ENCODE results near the gene ALPG. TPM values are rescaled to one million over a fixed set of nuclear protein-coding genes. Genes with fewer than 3 reads are reported as not detected.
"Not testable (repeated sequence)": the region's sequence is repeated elsewhere in the genome, so short reads cannot be mapped to it uniquely, and the experiment has no call there.

ALPG gene
- total RNA-seq, 2 experiments from 2014 or later: not detected

- Mint-ChIP-seq H3K4me1 (ENCODE audit: low read depth) (peaks cover 10% of the 10 kb centered on the region), H3K9me3 (ENCODE audit: insufficient read depth) (no peaks in the 10 kb centered on the region), H3K4me3 (no peak overlapping the region), H3K36me3 (ENCODE audit: low read depth) (no peaks in the 10 kb centered on the region), H3K27ac (no peak overlapping the region), H3K27me3 (ENCODE audit: low read depth) (no peaks in the 10 kb centered on the region)
- peak; percentile 29 for ATAC-seq
- ChIA-PET CTCF (interaction anchor here (0.7 to 1.9 kb wide), 15 partner anchors 9 to 540 kb away, joined by 3 to 10 read pairs (median 4); no protein-coding TSS in a partner anchor), POLR2A (interaction anchor here (0.9 kb wide), 1 partner anchor 17 kb away, joined by 3 read pairs; no protein-coding TSS in a partner anchor)
- DNase-seq: no peak
Observed at GRCh38 chr2:232438951-232439757, 32.5 kb downstream of the ALPG start.

GRCh38 chr2:232439758-232440135 is 33.1 kb downstream of the ALPG start:
- CTCF ChIA-PET: interaction anchor here (0.7 to 1.9 kb wide), 12 partner anchors 8 to 541 kb away, joined by 3 to 10 read pairs (median 4); no protein-coding TSS in a partner anchor
- ATAC-seq: peak; percentile 3
- Mint-ChIP-seq H3K9me3 (ENCODE audit: insufficient read depth) (no peaks in the 10 kb centered on the region), H3K4me3 (no peak overlapping the region), H3K4me1 (ENCODE audit: low read depth) (peaks cover 10% of the 10 kb centered on the region), H3K27me3 (ENCODE audit: low read depth) (no peaks in the 10 kb centered on the region), H3K27ac (no peak overlapping the region), H3K36me3 (ENCODE audit: low read depth) (no peaks in the 10 kb centered on the region)
- POLR2A ChIA-PET: no interaction called here
- no peak for DNase-seq

DNA sequence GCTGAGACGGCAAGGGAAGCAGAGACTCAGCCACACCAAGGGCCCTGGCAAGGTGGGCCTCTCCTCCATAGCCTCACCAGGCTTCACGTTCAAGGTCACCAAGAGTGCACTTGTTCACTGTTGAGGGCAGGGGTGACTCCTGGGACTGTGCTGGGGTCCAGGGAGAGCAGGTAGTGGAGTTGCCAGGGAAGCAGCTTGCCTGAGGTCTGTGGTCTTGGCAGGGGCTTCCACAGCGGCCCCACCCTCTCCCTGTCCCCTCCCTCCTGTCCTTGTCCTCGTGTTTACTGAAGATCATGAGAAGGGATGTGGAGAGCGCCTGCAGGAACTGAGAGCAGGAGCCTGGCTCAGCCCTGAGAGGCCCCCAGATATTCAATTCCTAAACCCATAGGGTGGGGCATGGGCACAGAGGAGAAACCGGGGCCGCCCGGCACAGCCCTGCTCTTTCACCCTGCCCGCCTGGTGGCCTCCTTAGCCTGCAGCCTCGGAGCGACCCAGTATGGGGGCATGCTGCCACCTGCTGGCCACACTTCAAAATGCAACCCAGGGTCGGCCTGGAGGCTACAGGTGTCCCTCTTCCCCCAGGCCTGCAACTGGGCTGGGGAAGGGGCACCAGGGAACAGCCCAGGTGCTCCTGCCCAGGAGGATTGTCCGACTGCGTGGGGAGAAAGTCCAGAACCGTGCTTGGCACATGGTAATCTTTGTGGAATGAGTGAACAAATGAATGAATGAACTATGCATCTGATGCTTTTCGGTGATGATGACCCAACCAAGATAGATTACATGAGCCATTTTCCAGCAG is 33.8 kb downstream of the ALPG start:
- peak; percentile 92 for DNase-seq
- ATAC-seq: peak; percentile 88
- H3K27me3 Mint-ChIP-seq (ENCODE audit: low read depth); POLR2A ChIA-PET; H3K9me3 Mint-ChIP-seq (ENCODE audit: insufficient read depth); H3K36me3 Mint-ChIP-seq (ENCODE audit: low read depth); H3K4me3 Mint-ChIP-seq; H3K27ac Mint-ChIP-seq: not testable (repeated sequence)
- CTCF ChIA-PET: interaction anchor here (1.0 to 1.9 kb wide), 9 partner anchors 8 to 539 kb away, joined by 3 to 10 read pairs (median 4); no protein-coding TSS in a partner anchor
- H3K4me1 Mint-ChIP-seq (ENCODE audit: low read depth): peaks cover 10% of the 10 kb centered on the region

DNA sequence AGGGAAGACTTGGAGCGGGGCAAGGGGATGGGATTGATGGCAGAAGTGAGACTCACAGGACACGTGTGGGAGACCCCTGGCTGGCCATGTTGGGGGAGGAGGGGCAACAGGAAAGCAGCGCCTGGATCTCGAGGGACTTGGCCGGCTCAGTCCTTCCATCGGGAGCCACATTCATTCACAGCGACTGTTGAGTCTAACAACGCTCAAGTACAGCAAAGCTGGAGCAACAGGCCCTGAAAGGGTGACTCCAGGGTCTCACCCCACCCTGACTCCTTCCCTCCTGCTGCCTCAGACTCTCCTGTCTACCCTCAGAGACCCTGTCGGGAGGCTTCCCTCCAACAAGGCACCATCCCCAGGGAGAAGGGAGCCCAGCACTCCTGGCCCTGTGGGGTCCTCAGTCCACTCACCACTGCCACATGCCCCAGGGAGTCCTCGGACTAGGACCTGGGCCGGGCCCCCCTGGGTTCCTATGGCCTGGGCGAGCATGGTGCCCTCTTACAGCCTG is 34.6 kb downstream of the ALPG start:
- ATAC-seq: no peak
- Mint-ChIP-seq H3K9me3 (ENCODE audit: insufficient read depth) (no peaks in the 10 kb centered on the region), H3K4me3 (no peak overlapping the region), H3K36me3 (ENCODE audit: low read depth) (no peaks in the 10 kb centered on the region), H3K4me1 (ENCODE audit: low read depth) (peaks cover 10% of the 10 kb centered on the region), H3K27ac (no peak overlapping the region), H3K27me3 (ENCODE audit: low read depth) (no peaks in the 10 kb centered on the region)
- POLR2A ChIA-PET: no interaction called here
- no peak for DNase-seq
- CTCF ChIA-PET: interaction anchor here (1.0 kb wide), 1 partner anchor 9 kb away, joined by 3 read pairs; no protein-coding TSS in a partner anchor

DNA sequence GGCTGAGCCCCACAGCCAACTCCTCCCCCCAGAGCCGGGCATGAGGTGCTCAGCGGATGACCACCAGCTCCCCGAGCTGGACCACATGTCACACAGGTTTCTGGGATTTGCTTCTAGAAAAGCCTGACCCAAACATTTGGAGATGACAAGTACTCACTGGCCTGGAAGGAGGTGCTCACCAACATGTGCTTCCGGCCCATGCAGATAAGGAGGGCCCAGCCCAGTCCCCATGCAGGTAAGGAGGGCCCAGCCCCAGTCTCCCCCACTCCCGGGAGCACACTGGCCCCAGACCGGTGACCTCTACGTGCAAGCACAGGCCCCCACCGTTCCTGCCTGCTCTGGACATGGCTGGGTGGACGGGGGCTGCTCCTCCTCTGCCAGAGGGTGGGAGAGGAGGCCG is 35.3 kb downstream of the ALPG start:
- H3K27ac Mint-ChIP-seq; CTCF ChIA-PET; H3K27me3 Mint-ChIP-seq (ENCODE audit: low read depth); H3K9me3 Mint-ChIP-seq (ENCODE audit: insufficient read depth); ATAC-seq; H3K36me3 Mint-ChIP-seq (ENCODE audit: low read depth); DNase-seq; H3K4me3 Mint-ChIP-seq; POLR2A ChIA-PET: not testable (repeated sequence)
- H3K4me1 Mint-ChIP-seq (ENCODE audit: low read depth): peaks cover 10% of the 10 kb centered on the region

GRCh38 chr2:232442431-232442830 is 35.8 kb downstream of the ALPG start:
- H3K36me3 Mint-ChIP-seq (ENCODE audit: low read depth); H3K4me3 Mint-ChIP-seq; DNase-seq; POLR2A ChIA-PET; H3K27me3 Mint-ChIP-seq (ENCODE audit: low read depth); H3K27ac Mint-ChIP-seq; CTCF ChIA-PET; ATAC-seq; H3K9me3 Mint-ChIP-seq (ENCODE audit: insufficient read depth): not testable (repeated sequence)
- H3K4me1 Mint-ChIP-seq (ENCODE audit: low read depth): peaks cover 10% of the 10 kb centered on the region

GRCh38 chr2:232443047-232443446 is 36.4 kb downstream of the ALPG start:
- H3K36me3 Mint-ChIP-seq (ENCODE audit: low read depth); POLR2A ChIA-PET; DNase-seq; H3K4me3 Mint-ChIP-seq; H3K27me3 Mint-ChIP-seq (ENCODE audit: low read depth); H3K9me3 Mint-ChIP-seq (ENCODE audit: insufficient read depth); H3K27ac Mint-ChIP-seq; ATAC-seq; CTCF ChIA-PET: not testable (repeated sequence)
- H3K4me1 Mint-ChIP-seq (ENCODE audit: low read depth): peaks cover 10% of the 10 kb centered on the region

DNA sequence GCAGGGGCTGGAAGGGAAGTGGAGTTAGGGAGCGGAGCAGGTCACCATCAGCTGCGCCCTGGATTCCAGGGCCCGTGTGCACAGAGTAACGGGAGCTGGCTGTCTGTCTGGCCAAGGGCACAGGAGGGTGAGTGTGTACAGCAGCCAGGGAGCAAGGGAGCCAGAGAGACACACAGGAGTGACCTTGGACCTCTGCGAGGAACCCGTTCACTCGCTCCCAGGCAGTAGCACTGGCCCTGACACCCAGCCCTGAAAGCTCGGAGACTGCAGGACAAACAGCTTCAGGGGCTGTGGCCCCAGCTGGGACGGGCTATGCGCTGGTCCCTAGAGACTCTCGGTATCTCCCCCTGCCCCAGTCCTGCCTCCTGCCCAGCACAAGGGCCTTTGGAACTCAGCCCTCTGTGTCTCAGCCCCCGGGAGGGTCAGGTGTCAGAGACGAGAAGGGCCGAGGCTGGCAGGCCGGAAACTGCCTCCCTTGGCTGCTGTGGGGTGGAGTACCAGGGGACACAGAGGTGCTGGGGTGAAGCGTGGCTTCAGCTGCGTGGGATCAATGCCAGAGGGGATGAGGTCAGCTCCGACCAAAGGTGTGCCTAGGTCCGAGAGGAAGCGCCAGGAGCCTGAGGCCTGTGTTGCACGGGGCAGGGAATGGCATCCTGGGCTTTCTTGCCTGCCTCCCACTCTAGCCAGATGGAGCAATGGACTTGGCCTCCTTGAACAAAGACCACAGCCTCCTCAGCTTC is 37.2 kb downstream of the ALPG start:
- CTCF ChIA-PET: interaction anchor here (1.0 to 1.3 kb wide), 2 partner anchors 11 to 79 kb away, joined by 3 to 5 read pairs; no protein-coding TSS in a partner anchor
- H3K4me3 Mint-ChIP-seq; H3K27me3 Mint-ChIP-seq (ENCODE audit: low read depth); H3K36me3 Mint-ChIP-seq (ENCODE audit: low read depth); H3K9me3 Mint-ChIP-seq (ENCODE audit: insufficient read depth); POLR2A ChIA-PET; H3K27ac Mint-ChIP-seq; ATAC-seq; DNase-seq: not testable (repeated sequence)
- H3K4me1 Mint-ChIP-seq (ENCODE audit: low read depth): peaks cover 10% of the 10 kb centered on the region

GRCh38 chr2:232444409-232445148 is 37.9 kb downstream of the ALPG start:
- Mint-ChIP-seq H3K27me3 (ENCODE audit: low read depth) (no peaks in the 10 kb centered on the region), H3K4me1 (ENCODE audit: low read depth) (peaks cover 10% of the 10 kb centered on the region), H3K4me3 (no peak overlapping the region), H3K27ac (no peak overlapping the region), H3K36me3 (ENCODE audit: low read depth) (no peaks in the 10 kb centered on the region), H3K9me3 (ENCODE audit: insufficient read depth) (no peaks in the 10 kb centered on the region)
- DNase-seq: peak; percentile 77
- ChIA-PET POLR2A (no interaction called here), CTCF (interaction anchor here (0.9 to 1.3 kb wide), 4 partner anchors 10 to 107 kb away, joined by 3 to 5 read pairs (median 3); no protein-coding TSS in a partner anchor)
- peak; percentile 52 for ATAC-seq

DNA sequence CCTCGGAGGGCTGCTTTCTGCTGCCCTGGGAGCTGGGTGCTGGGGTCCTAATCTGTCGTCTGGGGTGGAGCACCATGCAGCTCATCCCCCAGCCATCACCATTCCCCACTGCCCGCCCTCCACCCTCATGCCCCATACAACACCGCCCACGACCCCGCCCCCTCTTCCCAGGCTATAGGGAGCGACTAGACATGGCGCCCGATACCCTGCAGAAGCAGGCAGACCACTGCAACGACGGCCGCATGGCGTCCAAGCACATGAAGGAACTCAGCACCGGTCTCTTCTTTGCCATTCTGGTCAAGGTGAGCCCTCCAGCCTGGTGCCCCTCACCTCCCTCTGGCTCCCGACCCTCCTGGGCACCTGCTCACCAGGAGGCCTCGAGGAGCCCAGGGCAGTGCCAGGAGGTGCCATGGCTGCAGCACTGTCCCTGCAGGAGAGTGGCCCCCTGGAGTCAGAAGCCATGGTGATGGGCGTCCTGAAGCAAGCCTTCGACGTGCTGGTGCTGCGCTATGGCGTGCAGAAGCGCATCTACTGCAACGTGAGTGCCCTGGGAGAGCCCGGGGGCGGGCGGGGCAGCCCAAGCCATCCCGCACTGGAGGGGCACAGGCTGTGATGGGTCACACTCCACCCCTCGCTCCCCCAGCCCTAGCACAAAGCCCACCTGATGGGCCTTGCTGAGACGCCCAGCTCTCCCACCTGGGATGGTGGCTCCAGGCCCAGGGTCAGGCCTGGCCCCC is 38.7 kb downstream of the ALPG start:
- H3K9me3 Mint-ChIP-seq (ENCODE audit: insufficient read depth); H3K27me3 Mint-ChIP-seq (ENCODE audit: low read depth); H3K4me3 Mint-ChIP-seq; H3K27ac Mint-ChIP-seq; H3K4me1 Mint-ChIP-seq (ENCODE audit: low read depth); POLR2A ChIA-PET; ATAC-seq; H3K36me3 Mint-ChIP-seq (ENCODE audit: low read depth); DNase-seq: not testable (repeated sequence)
- CTCF ChIA-PET: interaction anchor here (0.9 to 2.7 kb wide), 5 partner anchors 10 to 108 kb away, joined by 3 to 11 read pairs (median 3); partner anchors contain the start of gene PRSS56

All from activated CD8-positive, alpha-beta T cell treated with anti-CD3 and anti-CD28 coated beads, Interleukin-2, amount 10 ng/mL, durations not matched to agents 7 days and 5 days (primary cell).